ENCODE data around the gene SLC6A20.

GRCh38 chr3:45841420-45841756, 45.1 kb upstream of the SLC6A20 start:
- TF ChIP-seq CTCF (conservative IDR thresholded peaks at IDR 0.05; ENCODE audit: low read depth in 2 of 2) = no peak
- no peak for TF ChIP-seq REST (IDR thresholded peaks at IDR 0.05; ENCODE audit: unreplicated experiment)
